Fibroblast of lung (primary cell): Measurements from ENCODE around the gene WNK1. TPM values are rescaled to one million over a fixed set of nuclear protein-coding genes. Genes with fewer than 3 reads are reported as not detected.

ENCODE experiments used
- DNase-seq, 2 donors: peaks; one replicate each; pipeline versions ENCODE4 v3.0.0 to v3.0.0-alpha.2; 2010; ENCODE audit warnings: low read depth in 2 of 2
- H2AFZ ChIP-seq: 2 replicates; pipeline ENCODE4 v1.5.1; 2012; ENCODE audit warnings: low read length, control low read depth, inconsistent platforms
- H3K27ac ChIP-seq: 2 replicates; pipeline ENCODE4 v1.5.1; 2011; ENCODE audit warnings: low read length, control low read depth; ENCODE audit not compliant: insufficient read depth
- H3K27me3 ChIP-seq: 2 replicates; pipeline ENCODE4 v1.5.1; 2011; ENCODE audit warnings: mild to moderate bottlenecking, low read length; ENCODE audit not compliant: control insufficient read depth, insufficient read depth
- H3K36me3 ChIP-seq: 2 replicates; pipeline ENCODE4 v1.5.1; 2011; ENCODE audit warnings: low read length; ENCODE audit not compliant: control insufficient read depth, insufficient read depth
- H3K4me1 ChIP-seq: 2 replicates; pipeline ENCODE4 v1.5.1; 2011; ENCODE audit warnings: low read length; ENCODE audit not compliant: control insufficient read depth, insufficient read depth; ENCODE audit errors: extremely low read depth
- H3K4me2 ChIP-seq: 2 replicates; pipeline ENCODE4 v1.5.1; 2011; ENCODE audit warnings: low read length, control low read depth; ENCODE audit not compliant: insufficient read depth; ENCODE audit errors: extremely low read depth
- H3K4me3 ChIP-seq, 4 experiments: fragments of 200-600 bp in 1 of 4; sonication (generic) in 1 of 4; replicated peaks in 1 of 4; 2 replicates each; pipeline ENCODE4 v1.5.1; 2011 to 2016; ENCODE audit warnings: low read length in 4 of 4, low read depth in 3 of 4, mild to moderate bottlenecking in 3 of 4, control low read depth in 2 of 4, inconsistent platforms in 1 of 4, mixed read lengths in 1 of 4; ENCODE audit not compliant: insufficient read depth in 1 of 4; ENCODE audit errors: control extremely low read depth in 1 of 4
- H3K79me2 ChIP-seq: 2 replicates; pipeline ENCODE4 v1.5.1; 2012; ENCODE audit warnings: mild to moderate bottlenecking, low read length, inconsistent platforms; ENCODE audit not compliant: control insufficient read depth, insufficient read depth
- H3K9ac ChIP-seq: 2 replicates; pipeline ENCODE4 v1.5.1; 2011; ENCODE audit warnings: mild to moderate bottlenecking, low read length, control low read depth; ENCODE audit not compliant: insufficient read depth
- H3K9me3 ChIP-seq: 2 replicates; pipeline ENCODE4 v1.5.1; 2012; ENCODE audit warnings: low read depth, low read length; ENCODE audit not compliant: control insufficient read depth, insufficient read depth
- H4K20me1 ChIP-seq: 2 replicates; pipeline ENCODE4 v1.5.1; 2011; ENCODE audit warnings: low read length; ENCODE audit not compliant: control insufficient read depth, insufficient read depth; ENCODE audit errors: extremely low read depth
- EZH2 ChIP-seq: IDR thresholded peaks from 2 replicates; pipeline ENCODE4 v1.5.1; 2012; ENCODE audit warnings: low read length, control low read depth, mild to moderate bottlenecking; ENCODE audit errors: missing control alignments
- polyA plus RNA-seq, 2 donors: library from polyadenylated mRNA; depleted of rRNA in 1 of 2; stranded (reverse) in 1 of 2; unstranded in 1 of 2; fragments of >200 nt; gene quantifications; 2 replicates each; pipeline ENCODE4 v1.2.1, GENCODE V29; 2011 to 2012; ENCODE audit warnings: missing spikeins in 1 of 2
- total RNA-seq: library from RNA; depleted of rRNA; stranded (reverse); fragments of >200 nt; gene quantifications from 2 replicates; pipeline ENCODE4 v1.2.1, GENCODE V29; 2014
- TF ChIP-seq, protein P1 (sequence below), 2 donors: IDR thresholded peaks in 1 of 2; conservative IDR thresholded peaks in 1 of 2; 1 replicate in 1 of 2; 2 replicates in 1 of 2; pipeline ENCODE4 v1.5.1; 2011 to 2012; ENCODE audit warnings: low read length in 2 of 2, control low read depth in 1 of 2, inconsistent platforms in 1 of 2, low read depth in 1 of 2, mild to moderate bottlenecking in 1 of 2

WNK1 gene
- total and polyA plus RNA-seq, 2 donors (not counting 1 experiment from before 2014, with no cell fraction given): 38.5 to 130 TPM

DNA sequence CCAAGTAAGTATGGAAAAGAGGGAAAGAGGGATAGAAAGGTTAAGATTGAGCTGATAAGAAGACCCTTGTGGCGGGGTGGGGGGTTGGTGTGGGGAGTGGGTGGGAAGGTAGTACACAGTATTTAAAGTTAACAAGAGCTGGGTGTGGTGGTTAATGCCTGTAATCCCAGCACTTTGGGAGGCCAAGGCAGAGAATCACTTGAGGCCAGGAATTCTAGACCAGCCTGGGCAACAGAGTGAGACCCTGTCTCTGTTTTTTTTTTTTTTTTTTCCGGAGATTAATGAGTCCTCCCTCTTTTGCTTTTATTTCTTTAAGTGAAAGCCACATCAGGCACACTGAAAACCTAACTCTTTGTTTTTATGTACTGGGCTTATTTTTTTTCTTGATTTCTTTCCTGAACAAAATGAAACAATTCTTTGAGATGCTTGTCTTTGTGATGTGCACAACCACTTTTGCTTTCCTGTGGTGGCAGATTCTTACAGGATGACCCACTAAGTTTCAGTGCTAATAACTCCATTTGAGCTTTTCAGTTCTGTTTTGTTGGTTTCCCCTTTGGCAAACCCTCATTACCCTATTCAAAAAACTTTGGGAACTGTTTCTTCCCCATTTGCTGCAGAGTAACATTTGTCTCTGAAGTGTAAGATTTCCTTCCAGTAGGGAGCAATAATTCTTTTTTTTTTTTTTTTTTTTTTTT is 54.8 kb downstream of the WNK1 start:
- H3K27ac ChIP-seq: no peak overlapping the region
- H3K27me3 ChIP-seq: no peaks in the 10 kb centered on the region
- H3K4me2 ChIP-seq: no peak overlapping the region
- peaks cover 3% of the 10 kb centered on the region for H4K20me1 ChIP-seq
- peaks cover 78% of the 10 kb centered on the region for H3K79me2 ChIP-seq
- DNase-seq: peak in 1 of 2 donors; percentile 18
- H3K4me3 ChIP-seq: no peak overlapping the region
- H3K9me3 ChIP-seq: no peaks in the 10 kb centered on the region
- H2AFZ ChIP-seq: no peak overlapping the region
- H3K36me3 ChIP-seq: no peaks in the 10 kb centered on the region
- H3K4me1 ChIP-seq: peaks cover 2% of the 10 kb centered on the region
- H3K9ac ChIP-seq: no peak overlapping the region
- TF ChIP-seq, protein P1, sequence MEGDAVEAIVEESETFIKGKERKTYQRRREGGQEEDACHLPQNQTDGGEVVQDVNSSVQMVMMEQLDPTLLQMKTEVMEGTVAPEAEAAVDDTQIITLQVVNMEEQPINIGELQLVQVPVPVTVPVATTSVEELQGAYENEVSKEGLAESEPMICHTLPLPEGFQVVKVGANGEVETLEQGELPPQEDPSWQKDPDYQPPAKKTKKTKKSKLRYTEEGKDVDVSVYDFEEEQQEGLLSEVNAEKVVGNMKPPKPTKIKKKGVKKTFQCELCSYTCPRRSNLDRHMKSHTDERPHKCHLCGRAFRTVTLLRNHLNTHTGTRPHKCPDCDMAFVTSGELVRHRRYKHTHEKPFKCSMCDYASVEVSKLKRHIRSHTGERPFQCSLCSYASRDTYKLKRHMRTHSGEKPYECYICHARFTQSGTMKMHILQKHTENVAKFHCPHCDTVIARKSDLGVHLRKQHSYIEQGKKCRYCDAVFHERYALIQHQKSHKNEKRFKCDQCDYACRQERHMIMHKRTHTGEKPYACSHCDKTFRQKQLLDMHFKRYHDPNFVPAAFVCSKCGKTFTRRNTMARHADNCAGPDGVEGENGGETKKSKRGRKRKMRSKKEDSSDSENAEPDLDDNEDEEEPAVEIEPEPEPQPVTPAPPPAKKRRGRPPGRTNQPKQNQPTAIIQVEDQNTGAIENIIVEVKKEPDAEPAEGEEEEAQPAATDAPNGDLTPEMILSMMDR (conservative IDR thresholded peaks at IDR 0.05 in 1 of 2, IDR thresholded peaks at IDR 0.05 in 1 of 2; ENCODE audit: low read depth in 1 of 2, low read length in 2 of 2): no peak
- no peak for TF ChIP-seq EZH2

DNA sequence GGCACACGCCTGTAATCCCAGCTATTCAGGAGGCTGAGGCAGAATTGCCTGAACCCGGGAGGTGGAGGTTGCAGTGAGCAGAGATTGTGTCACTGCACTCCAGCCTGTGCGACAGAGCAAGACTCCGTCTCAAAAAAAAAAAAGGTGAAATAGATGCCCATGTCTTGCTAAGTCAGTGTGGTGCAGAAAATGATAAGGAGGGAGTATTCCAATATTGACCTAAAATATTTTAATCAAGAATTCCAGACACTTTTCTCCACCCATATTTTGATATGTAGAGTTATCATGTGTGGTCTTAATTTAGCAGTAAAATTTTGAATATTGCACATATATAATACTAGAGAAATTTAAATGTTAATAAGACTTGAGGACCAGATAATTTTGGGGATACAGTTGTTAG is 57.7 kb downstream of the WNK1 start:
- Histone ChIP-seq H3K79me2 (peaks cover 69% of the 10 kb centered on the region), H3K4me1 (no peaks in the 10 kb centered on the region), H3K4me3 (no peak overlapping the region), H3K27ac (no peak overlapping the region), H3K4me2 (no peak overlapping the region), H3K9ac (no peak overlapping the region), H3K27me3 (no peaks in the 10 kb centered on the region), H2AFZ (no peak overlapping the region), H3K9me3 (no peaks in the 10 kb centered on the region), H3K36me3 (peaks cover 3% of the 10 kb centered on the region), H4K20me1 (peaks cover 3% of the 10 kb centered on the region)
- TF ChIP-seq EZH2: no peak
- TF ChIP-seq, protein P1 (conservative IDR thresholded peaks at IDR 0.05 in 1 of 2, IDR thresholded peaks at IDR 0.05 in 1 of 2; ENCODE audit: low read depth in 1 of 2, low read length in 2 of 2): no peak
- no peak for DNase-seq

DNA sequence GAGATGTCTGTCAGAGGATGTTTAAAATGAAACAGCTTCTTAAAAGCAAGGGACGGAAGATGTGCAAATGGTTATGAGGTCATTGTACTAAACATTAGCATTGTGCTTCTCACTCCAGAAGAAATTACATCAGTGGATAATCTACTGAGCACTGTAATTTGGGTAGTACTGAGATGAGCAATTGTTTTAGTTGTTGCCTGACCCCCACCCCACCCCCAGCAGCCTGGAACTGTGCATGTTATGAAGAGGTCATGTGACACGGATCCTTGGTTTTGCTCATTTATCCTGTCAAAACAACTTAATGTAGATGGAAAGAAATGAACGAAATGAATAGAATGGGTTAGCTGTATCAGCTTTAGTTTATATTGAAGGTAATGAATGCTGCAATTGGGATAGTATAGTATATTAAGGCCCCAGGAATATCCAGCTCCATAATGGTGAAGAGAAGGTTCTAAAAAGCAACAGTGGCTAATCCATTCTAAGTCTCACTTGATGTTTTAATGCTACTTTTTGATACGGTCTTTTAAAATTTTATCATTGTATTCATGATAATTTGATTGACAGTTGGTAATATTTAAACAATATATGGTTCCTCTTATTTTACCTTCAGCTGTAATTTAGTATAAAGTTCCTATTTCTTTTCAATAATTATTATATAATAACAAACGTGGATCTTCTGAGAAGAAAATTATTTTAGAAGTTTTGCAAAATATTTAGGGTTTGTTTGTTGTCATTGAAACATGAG is 58.5 kb downstream of the WNK1 start:
- no peak for DNase-seq
- H3K4me2 ChIP-seq: peak overlapping the region; percentile 23
- TF ChIP-seq, protein P1 (conservative IDR thresholded peaks at IDR 0.05 in 1 of 2, IDR thresholded peaks at IDR 0.05 in 1 of 2; ENCODE audit: low read depth in 1 of 2, low read length in 2 of 2): no peak
- no peak for TF ChIP-seq EZH2
- no peak overlapping the region for H3K4me3 ChIP-seq
- H4K20me1 ChIP-seq: peaks cover 3% of the 10 kb centered on the region
- H3K27ac ChIP-seq: no peak overlapping the region
- H3K27me3 ChIP-seq: no peaks in the 10 kb centered on the region
- no peaks in the 10 kb centered on the region for H3K9me3 ChIP-seq
- peaks cover 3% of the 10 kb centered on the region for H3K36me3 ChIP-seq
- H3K4me1 ChIP-seq: no peaks in the 10 kb centered on the region
- H3K79me2 ChIP-seq: peaks cover 62% of the 10 kb centered on the region
- H2AFZ ChIP-seq: no peak overlapping the region
- H3K9ac ChIP-seq: no peak overlapping the region
